BLaER1 (cell line): Measurements from ENCODE around the gene EPHA4.

Source experiments
- H3K27ac ChIP-seq: shearing (Covaris generic); formaldehyde crosslinking; 2 replicates; pipeline ENCODE4 v1.8.1; 2022
- H3K27me3 ChIP-seq: shearing (Covaris generic); formaldehyde crosslinking; 2 replicates; pipeline ENCODE4 v1.8.1; 2022
- H3K36me3 ChIP-seq: shearing (Covaris generic); formaldehyde crosslinking; 2 replicates; pipeline ENCODE4 v1.8.1; 2022
- H3K4me1 ChIP-seq: shearing (Covaris generic); formaldehyde crosslinking; 2 replicates; pipeline ENCODE4 v1.8.1; 2022
- H3K4me2 ChIP-seq: shearing (Covaris generic); formaldehyde crosslinking; 2 replicates; pipeline ENCODE4 v1.8.1; 2022
- H3K4me3 ChIP-seq: shearing (Covaris generic); formaldehyde crosslinking; 2 replicates; pipeline ENCODE4 v1.8.1; 2022
- H3K9ac ChIP-seq: shearing (Covaris generic); formaldehyde crosslinking; 2 replicates; pipeline ENCODE4 v1.8.1; 2022
- H3K9me3 ChIP-seq: shearing (Covaris generic); formaldehyde crosslinking; 2 replicates; pipeline ENCODE4 v1.8.1; 2022
- H4K20me1 ChIP-seq: shearing (Covaris generic); formaldehyde crosslinking; 2 replicates; pipeline ENCODE4 v1.8.1; 2022
- Cebpa-rat ChIP-seq: shearing (Covaris generic); IDR thresholded peaks from 2 replicates; pipeline ENCODE4 v1.8.1; 2022

Gene EPHA4

DNA sequence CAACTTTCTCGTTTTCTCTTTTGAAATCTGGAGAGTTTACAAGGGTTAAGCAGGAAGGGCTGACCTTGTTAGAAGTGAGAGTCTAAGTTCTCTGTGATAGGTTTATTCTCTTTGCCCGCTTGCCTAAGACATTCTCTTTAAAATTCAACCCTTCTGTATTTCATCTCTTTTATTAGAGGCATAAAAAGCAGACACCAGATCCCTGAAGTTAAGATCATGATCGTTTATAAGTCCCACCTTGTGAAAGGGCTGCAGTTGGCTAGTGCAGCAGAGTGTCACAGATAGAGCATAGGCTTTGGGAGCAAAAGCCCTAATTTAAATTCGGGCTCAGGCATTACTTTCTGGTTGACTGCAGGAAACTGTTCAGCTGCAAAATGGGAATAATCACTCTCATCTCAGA is 181.2 kb downstream of the EPHA4 start:
- no peaks in the 10 kb centered on the region for H3K4me1 ChIP-seq
- H3K27ac ChIP-seq: no peak overlapping the region
- no peaks in the 10 kb centered on the region for H3K36me3 ChIP-seq
- no peak overlapping the region for H3K4me2 ChIP-seq
- no peak overlapping the region for H3K9ac ChIP-seq
- no peaks in the 10 kb centered on the region for H4K20me1 ChIP-seq
- H3K27me3 ChIP-seq: no peaks in the 10 kb centered on the region
- TF ChIP-seq Cebpa-rat: no peak
- H3K9me3 ChIP-seq: no peaks in the 10 kb centered on the region
- H3K4me3 ChIP-seq: no peak overlapping the region

DNA sequence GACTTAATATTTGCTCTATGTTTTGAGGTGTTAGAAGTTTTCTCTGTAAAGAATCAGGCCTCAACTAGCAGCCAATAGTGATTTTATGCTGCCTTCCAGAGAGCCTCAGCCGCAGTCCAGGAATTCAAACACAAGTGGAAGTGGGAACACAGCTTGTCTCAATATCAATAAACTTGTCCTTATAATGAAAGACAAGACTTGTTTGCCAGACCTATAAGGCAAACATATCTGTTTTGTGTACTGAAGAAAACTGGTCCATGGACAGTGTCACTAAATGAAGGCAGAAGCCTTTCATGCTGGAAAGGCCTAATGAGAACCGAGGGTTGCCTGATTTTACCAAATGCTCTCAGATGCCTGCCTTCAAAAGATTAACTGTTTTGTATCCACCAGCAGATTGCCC is 182.2 kb downstream of the EPHA4 start:
- H3K27me3 ChIP-seq: no peaks in the 10 kb centered on the region
- H3K36me3 ChIP-seq: no peaks in the 10 kb centered on the region
- no peaks in the 10 kb centered on the region for H3K4me1 ChIP-seq
- H3K27ac ChIP-seq: no peak overlapping the region
- H3K9me3 ChIP-seq: no peaks in the 10 kb centered on the region
- no peak overlapping the region for H3K9ac ChIP-seq
- no peaks in the 10 kb centered on the region for H4K20me1 ChIP-seq
- no peak for TF ChIP-seq Cebpa-rat
- H3K4me3 ChIP-seq: no peak overlapping the region
- H3K4me2 ChIP-seq: no peak overlapping the region

DNA sequence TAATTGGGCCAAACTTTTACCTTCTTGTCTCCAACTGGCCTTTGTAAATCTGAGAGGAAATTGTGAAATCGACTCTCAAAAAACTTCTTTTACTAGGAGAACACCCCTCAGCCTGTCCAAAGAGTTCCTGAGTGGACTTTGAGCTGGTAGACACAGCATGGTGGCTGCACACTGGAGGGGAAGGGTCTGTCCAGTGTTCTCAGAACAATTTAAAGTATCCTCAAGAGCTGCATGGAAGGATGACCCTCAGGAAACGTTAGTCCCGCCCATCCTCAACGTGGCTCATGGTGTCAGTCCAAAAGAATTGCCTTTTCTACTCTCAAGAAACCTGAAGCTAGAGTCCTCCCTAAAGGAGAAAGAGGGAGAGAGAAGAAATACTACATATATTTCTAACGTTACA is 182.7 kb downstream of the EPHA4 start:
- Histone ChIP-seq H3K27ac (no peak overlapping the region), H4K20me1 (no peaks in the 10 kb centered on the region), H3K27me3 (no peaks in the 10 kb centered on the region), H3K9ac (no peak overlapping the region), H3K4me2 (no peak overlapping the region), H3K36me3 (no peaks in the 10 kb centered on the region), H3K4me3 (no peak overlapping the region), H3K4me1 (no peaks in the 10 kb centered on the region), H3K9me3 (no peaks in the 10 kb centered on the region)
- TF ChIP-seq Cebpa-rat: no peak

DNA sequence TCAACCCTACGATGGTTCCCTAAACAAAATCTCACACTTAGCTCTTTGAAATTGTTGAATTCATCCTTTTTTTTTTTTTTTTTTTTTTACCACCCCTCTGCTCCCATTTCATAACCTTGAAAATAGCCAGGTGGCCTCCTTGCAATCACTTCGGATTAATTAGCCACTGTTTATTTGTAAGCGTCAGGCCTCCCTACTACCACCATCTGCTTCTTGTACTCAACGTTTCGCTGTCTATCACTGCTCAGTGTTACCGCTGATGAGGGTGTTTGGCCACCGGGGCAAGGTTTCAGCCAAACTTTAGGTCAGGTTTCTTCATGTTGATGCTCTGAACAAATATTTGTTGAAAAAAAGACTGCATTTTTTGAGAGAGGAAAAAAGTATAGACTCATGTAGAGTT is 183.2 kb downstream of the EPHA4 start:
- TF ChIP-seq Cebpa-rat: no peak
- no peak overlapping the region for H3K4me3 ChIP-seq
- H3K4me2 ChIP-seq: no peak overlapping the region

DNA sequence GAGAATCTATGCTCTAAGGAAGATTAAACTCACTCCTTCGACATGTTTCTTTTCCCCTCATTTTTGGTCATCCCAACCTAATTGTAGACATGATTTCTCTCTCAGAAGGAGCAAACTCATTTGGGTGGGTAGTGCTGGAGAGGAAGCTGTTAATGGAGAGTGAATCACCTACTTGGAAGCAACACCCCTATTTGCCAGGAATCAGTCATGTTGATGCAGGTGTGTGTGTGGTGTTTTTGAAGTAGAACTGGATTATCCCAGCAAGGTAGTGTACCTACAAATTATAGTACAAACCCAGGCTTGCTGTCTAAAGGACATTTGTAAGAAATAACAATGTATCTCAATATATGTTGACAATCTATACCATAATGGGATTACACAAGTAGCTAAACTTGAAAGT is 186.4 kb downstream of the EPHA4 start:
- Histone ChIP-seq H3K4me1 (no peaks in the 10 kb centered on the region), H4K20me1 (no peaks in the 10 kb centered on the region), H3K27me3 (no peaks in the 10 kb centered on the region), H3K9ac (no peak overlapping the region), H3K9me3 (no peaks in the 10 kb centered on the region), H3K4me3 (no peak overlapping the region), H3K36me3 (no peaks in the 10 kb centered on the region), H3K27ac (no peak overlapping the region), H3K4me2 (no peak overlapping the region)
- no peak for TF ChIP-seq Cebpa-rat

More for the DNA sequence above, 183.2 kb downstream of the EPHA4 start:
- Histone ChIP-seq H3K9ac (no peak overlapping the region), H4K20me1 (no peaks in the 10 kb centered on the region), H3K36me3 (no peaks in the 10 kb centered on the region), H3K9me3 (no peaks in the 10 kb centered on the region), H3K4me1 (no peaks in the 10 kb centered on the region), H3K27me3 (no peaks in the 10 kb centered on the region), H3K27ac (no peak overlapping the region)

DNA sequence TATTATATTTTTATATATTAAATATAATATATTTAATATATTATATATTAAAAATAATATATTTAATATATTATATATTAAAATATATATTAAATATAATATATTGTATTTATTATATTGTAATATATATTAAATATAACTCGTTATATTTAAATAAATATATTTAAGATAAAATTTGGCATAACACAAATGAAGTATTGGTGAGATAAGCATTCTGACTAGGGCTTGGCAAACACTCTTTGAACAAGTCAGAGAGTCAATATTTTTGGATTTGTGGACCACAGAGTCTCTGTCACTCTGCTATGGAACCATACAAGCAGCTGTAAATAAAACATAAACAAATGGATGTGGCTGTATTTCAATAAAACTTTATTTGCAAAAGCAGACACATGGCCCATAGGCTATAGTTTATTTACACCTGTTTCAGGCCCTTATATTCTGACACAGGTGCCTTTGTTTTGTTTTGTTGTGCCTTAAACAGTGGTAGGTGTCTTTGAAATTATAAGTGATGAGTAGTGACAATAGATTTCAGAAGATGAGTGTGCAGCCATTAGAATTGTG is 190.1 kb downstream of the EPHA4 start:
- no peak for TF ChIP-seq Cebpa-rat
- Histone ChIP-seq H3K27me3 (no peaks in the 10 kb centered on the region), H3K9ac (no peak overlapping the region), H4K20me1 (no peaks in the 10 kb centered on the region), H3K27ac (no peak overlapping the region), H3K36me3 (no peaks in the 10 kb centered on the region), H3K4me2 (no peak overlapping the region), H3K4me1 (no peaks in the 10 kb centered on the region), H3K9me3 (no peaks in the 10 kb centered on the region), H3K4me3 (no peak overlapping the region)

DNA sequence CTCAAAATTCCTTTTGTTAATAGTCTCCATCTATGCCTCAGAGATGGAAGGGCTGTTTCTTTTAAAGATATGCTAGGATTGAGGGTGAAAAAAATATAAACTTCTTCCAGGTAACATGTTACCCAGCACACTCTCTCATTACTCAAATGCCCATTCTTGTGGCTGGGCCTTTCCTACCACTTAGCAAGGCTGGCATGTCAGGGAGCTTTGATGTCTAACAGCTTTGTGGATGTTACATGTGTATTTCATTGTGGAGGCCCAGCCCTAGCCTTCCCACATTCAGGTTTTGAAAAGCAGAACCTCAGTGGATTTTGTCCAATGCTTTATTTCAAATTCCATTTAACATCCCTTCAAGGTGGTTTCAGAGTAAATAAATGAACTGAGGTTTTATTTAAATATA is 191.4 kb downstream of the EPHA4 start:
- Histone ChIP-seq H3K4me2 (no peak overlapping the region), H3K4me1 (no peaks in the 10 kb centered on the region), H3K9me3 (no peaks in the 10 kb centered on the region), H3K27ac (no peak overlapping the region), H3K9ac (no peak overlapping the region), H3K4me3 (no peak overlapping the region), H3K27me3 (no peaks in the 10 kb centered on the region), H3K36me3 (no peaks in the 10 kb centered on the region), H4K20me1 (no peaks in the 10 kb centered on the region)
- TF ChIP-seq Cebpa-rat: no peak

DNA sequence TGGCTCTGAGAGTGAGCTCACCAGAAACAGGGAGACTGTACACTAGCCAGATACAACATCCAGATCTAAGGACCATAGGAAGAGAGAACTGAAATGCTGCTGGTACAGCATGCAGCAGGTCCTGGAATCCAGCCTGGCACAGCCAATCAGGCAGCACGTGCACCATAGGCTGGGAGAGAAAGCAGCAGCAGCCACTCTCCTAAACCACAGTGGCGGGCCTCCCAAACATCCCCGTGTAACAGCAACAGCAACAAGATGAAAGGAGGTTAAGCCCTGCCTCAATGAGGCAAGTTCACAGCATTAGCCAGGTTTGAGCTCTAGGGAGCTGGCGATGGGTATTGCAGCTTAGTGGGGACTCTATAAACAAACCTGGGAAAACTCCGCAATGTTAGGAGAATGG is 192.0 kb downstream of the EPHA4 start:
- Histone ChIP-seq H3K27me3 (no peaks in the 10 kb centered on the region), H3K4me3 (no peak overlapping the region), H3K9ac (no peak overlapping the region), H4K20me1 (no peaks in the 10 kb centered on the region), H3K36me3 (no peaks in the 10 kb centered on the region), H3K4me1 (no peaks in the 10 kb centered on the region), H3K4me2 (no peak overlapping the region), H3K27ac (no peak overlapping the region), H3K9me3 (no peaks in the 10 kb centered on the region)
- TF ChIP-seq Cebpa-rat: no peak

DNA sequence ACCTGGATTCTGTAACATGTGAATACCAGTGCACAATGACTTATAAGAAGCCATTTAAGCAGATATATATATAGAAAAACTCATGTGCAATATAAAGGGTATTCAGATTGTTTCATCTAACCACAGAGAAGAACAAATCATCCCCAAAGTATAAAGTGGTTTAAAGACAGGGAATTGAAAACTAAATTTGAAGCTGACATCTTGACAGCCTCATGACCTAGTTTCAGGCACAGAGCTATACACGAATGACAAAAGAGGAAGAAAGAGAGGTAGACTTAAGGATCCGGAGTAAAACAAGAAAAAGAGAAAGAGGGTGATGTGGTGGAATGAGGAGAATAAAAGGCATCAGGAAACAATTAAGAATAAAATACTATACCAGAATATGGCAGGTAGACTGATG is 194.5 kb downstream of the EPHA4 start:
- TF ChIP-seq Cebpa-rat: no peak
- H3K4me2 ChIP-seq: no peak overlapping the region
- no peaks in the 10 kb centered on the region for H3K9me3 ChIP-seq
- H3K27ac ChIP-seq: no peak overlapping the region
- no peaks in the 10 kb centered on the region for H3K36me3 ChIP-seq
- H3K27me3 ChIP-seq: no peaks in the 10 kb centered on the region
- H3K4me3 ChIP-seq: no peak overlapping the region
- no peaks in the 10 kb centered on the region for H4K20me1 ChIP-seq
- H3K4me1 ChIP-seq: no peaks in the 10 kb centered on the region
- no peak overlapping the region for H3K9ac ChIP-seq

DNA sequence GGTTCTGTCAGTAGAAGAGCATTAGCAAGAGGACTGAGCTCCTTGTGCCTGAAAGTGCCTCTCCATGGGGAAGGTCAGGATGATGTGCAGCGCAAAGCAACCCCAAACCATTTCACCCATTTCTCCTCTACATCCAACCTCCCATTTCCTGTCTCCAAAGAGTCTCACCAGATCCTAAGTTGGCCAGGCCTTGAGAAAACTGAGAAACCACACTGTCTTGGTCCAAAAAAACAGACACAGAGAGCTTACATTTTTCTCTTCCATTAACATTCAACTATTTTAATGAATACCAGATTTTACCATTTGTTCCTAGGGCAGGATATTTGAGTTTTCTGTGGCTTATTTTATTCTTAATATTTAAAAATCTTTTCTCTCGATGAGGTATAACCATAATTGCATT is 195.0 kb downstream of the EPHA4 start:
- no peaks in the 10 kb centered on the region for H3K36me3 ChIP-seq
- no peak overlapping the region for H3K4me3 ChIP-seq
- H3K9me3 ChIP-seq: no peaks in the 10 kb centered on the region
- TF ChIP-seq Cebpa-rat: no peak
- H3K4me1 ChIP-seq: no peaks in the 10 kb centered on the region
- no peaks in the 10 kb centered on the region for H4K20me1 ChIP-seq
- H3K9ac ChIP-seq: no peak overlapping the region
- no peak overlapping the region for H3K27ac ChIP-seq
- no peak overlapping the region for H3K4me2 ChIP-seq
- no peaks in the 10 kb centered on the region for H3K27me3 ChIP-seq

DNA sequence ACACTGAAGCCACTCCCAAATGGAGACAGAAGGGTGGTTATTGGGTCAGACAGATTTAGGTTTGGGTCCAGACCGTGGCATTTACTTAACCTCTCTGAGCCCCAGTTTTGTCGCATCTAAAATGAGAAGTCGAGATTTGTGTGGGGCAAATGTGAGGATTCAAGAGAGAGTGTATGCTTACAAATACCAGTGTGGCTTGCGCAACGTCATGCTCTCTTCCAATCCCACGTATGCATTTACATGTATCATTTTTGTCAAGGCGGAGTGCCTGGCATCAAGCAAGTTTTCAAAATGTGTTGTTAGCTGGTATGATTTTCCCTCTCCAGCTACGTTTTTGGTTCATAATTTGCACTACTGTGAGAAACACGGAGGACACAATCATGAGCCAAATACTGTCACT is 197.9 kb downstream of the EPHA4 start:
- Histone ChIP-seq H3K27ac (no peak overlapping the region), H3K36me3 (no peaks in the 10 kb centered on the region), H3K27me3 (no peaks in the 10 kb centered on the region), H3K9me3 (no peaks in the 10 kb centered on the region), H4K20me1 (no peaks in the 10 kb centered on the region), H3K4me2 (no peak overlapping the region), H3K4me3 (no peak overlapping the region), H3K4me1 (no peaks in the 10 kb centered on the region), H3K9ac (no peak overlapping the region)
- TF ChIP-seq Cebpa-rat: 0 out of 2 replicates have a peak, but pooled peaks have one; percentile 24
